ENCODE data around the gene RPL29.

DNA sequence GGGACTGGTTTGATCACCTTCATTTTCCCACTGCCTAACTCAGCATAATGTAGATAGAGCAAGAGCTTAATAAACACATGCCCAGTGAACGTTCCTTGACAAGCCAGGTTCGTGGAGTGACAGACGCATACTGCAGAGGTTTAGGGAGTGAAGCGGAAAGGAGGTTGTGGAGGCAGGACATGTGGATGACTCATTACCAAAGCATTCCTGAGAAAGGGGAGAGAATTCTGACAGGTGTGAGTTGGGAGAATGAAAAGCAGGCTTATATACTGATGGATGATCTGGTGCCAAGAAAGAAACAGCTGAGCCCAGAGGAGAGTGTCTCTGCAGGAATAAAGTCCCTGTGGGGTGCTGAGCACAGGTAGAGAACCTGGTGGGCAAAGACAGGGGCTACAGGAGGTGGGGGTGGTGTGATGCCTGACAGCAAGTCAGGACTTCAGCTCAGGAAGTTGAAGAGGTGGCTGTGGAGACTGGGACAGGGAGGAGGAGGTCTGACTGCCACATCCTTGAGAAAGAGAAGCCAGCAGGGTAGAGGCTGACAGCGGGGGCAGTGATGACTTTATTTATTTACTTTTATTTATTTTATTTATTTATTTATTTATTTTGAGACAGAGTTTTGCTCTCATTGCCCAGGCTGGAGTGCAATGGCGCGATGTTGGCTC lies 2.4 kb upstream of the RPL29 start:
- TF ChIP-seq, protein P1, sequence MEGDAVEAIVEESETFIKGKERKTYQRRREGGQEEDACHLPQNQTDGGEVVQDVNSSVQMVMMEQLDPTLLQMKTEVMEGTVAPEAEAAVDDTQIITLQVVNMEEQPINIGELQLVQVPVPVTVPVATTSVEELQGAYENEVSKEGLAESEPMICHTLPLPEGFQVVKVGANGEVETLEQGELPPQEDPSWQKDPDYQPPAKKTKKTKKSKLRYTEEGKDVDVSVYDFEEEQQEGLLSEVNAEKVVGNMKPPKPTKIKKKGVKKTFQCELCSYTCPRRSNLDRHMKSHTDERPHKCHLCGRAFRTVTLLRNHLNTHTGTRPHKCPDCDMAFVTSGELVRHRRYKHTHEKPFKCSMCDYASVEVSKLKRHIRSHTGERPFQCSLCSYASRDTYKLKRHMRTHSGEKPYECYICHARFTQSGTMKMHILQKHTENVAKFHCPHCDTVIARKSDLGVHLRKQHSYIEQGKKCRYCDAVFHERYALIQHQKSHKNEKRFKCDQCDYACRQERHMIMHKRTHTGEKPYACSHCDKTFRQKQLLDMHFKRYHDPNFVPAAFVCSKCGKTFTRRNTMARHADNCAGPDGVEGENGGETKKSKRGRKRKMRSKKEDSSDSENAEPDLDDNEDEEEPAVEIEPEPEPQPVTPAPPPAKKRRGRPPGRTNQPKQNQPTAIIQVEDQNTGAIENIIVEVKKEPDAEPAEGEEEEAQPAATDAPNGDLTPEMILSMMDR (IDR thresholded peaks at IDR 0.05; ENCODE audit: insufficient read depth, low read length, poor library complexity, severe bottlenecking): no peak
- TF ChIP-seq EZH2phosphoT487 (conservative IDR thresholded peaks at IDR 0.05; ENCODE audit: low read length): no peak

All from SU-DHL-6 (cell line).